NK-92 (cell line): ENCODE data around the gene DHX34.
"Not testable (repeated sequence)": the region's sequence is repeated elsewhere in the genome, so short reads cannot be mapped to it uniquely, and the experiment has no call there.

Experiments
- DNase-seq: peaks from one replicate; lab custom pipeline; 2025; ENCODE audit not compliant: unreplicated experiment; lab: John Stamatoyannopoulos, UW

The DHX34 gene

GRCh38 chr19:47386582-47386981 lies 37.5 kb downstream of the DHX34 start:
- DNase-seq, result not testable (repeated sequence)

- DNase-seq, result not testable (repeated sequence)
Observed at GRCh38 chr19:47387623-47388022, 38.5 kb downstream of the DHX34 start.

- DNase-seq, result not testable (repeated sequence)
Observed at GRCh38 chr19:47388721-47389120, 39.6 kb downstream of the DHX34 start.

GRCh38 chr19:47389150-47389556 lies 40.0 kb downstream of the DHX34 start:
- no peak for DNase-seq

GRCh38 chr19:47390533-47391488 lies 41.7 kb downstream of the DHX34 start:
- DNase-seq, result no peak

- no peak for DNase-seq
Observed at GRCh38 chr19:47391510-47392223, 42.6 kb downstream of the DHX34 start.

- no peak for DNase-seq
Observed at GRCh38 chr19:47398707-47399597, 49.8 kb downstream of the DHX34 start.

- DNase-seq, result no peak
Observed at GRCh38 chr19:47402504-47402903, 53.4 kb downstream of the DHX34 start.

GRCh38 chr19:47404334-47405196 lies 55.5 kb downstream of the DHX34 start:
- DNase-seq, result no peak

- no peak for DNase-seq
Observed at GRCh38 chr19:47405197-47405550, 56.1 kb downstream of the DHX34 start.

GRCh38 chr19:47405854-47406417 lies 56.8 kb downstream of the DHX34 start:
- no peak for DNase-seq

GRCh38 chr19:47406711-47407416 lies 57.7 kb downstream of the DHX34 start:
- no peak for DNase-seq

- DNase-seq, result no peak
Observed at GRCh38 chr19:47407417-47407774, 58.3 kb downstream of the DHX34 start.

- no peak for DNase-seq
Observed at GRCh38 chr19:47408156-47408938, 59.2 kb downstream of the DHX34 start.

GRCh38 chr19:47411101-47411500 lies 62.0 kb downstream of the DHX34 start:
- no peak for DNase-seq

- not testable (repeated sequence) for DNase-seq
Observed at GRCh38 chr19:47411696-47412095, 62.6 kb downstream of the DHX34 start.

GRCh38 chr19:47413941-47414340 lies 64.8 kb downstream of the DHX34 start:
- no peak for DNase-seq

GRCh38 chr19:47414469-47414868 lies 65.4 kb downstream of the DHX34 start:
- no peak for DNase-seq
